ENCODE data around the gene RIMBP3B.
"Not testable (repeated sequence)": the region's sequence is repeated elsewhere in the genome, so short reads cannot be mapped to it uniquely, and the experiment has no call there.

The RIMBP3B gene

GRCh38 chr22:21407792-21408191 lies 24.2 kb downstream of the RIMBP3B start:
- in situ Hi-C loops (cut with MboI; ENCODE audit: low sequenced_read_pairs, unreplicated experiment), result not testable (repeated sequence)

GRCh38 chr22:21416375-21416774 lies 32.8 kb downstream of the RIMBP3B start:
- in situ Hi-C loops (cut with MboI; ENCODE audit: low sequenced_read_pairs, unreplicated experiment); DNase-seq (ENCODE audit: low spot score): not testable (repeated sequence)

More at GRCh38 chr22:21407792-21408191, 24.2 kb downstream of the RIMBP3B start:
- not testable (repeated sequence) for DNase-seq (ENCODE audit: low spot score)

GRCh38 chr22:21417227-21417746 lies 33.7 kb downstream of the RIMBP3B start, which contains the start of gene HIC2:
Gene HIC2 (plus strand): TSS chr22:21417371. CDS start chr22:21442832, 25,461 bp downstream.
- DNase-seq (ENCODE audit: low spot score); in situ Hi-C loops (cut with MboI; ENCODE audit: low sequenced_read_pairs, unreplicated experiment): not testable (repeated sequence)

- DNase-seq (ENCODE audit: low spot score); in situ Hi-C loops (cut with MboI; ENCODE audit: low sequenced_read_pairs, unreplicated experiment): not testable (repeated sequence)
These were observed 34.3 kb downstream of the RIMBP3B start for GRCh38 chr22:21417853-21418252.

GRCh38 chr22:21418974-21419638 lies 35.6 kb downstream of the RIMBP3B start:
- in situ Hi-C loops (cut with MboI; ENCODE audit: low sequenced_read_pairs, unreplicated experiment); DNase-seq (ENCODE audit: low spot score): not testable (repeated sequence)

GRCh38 chr22:21420180-21420763 lies 36.7 kb downstream of the RIMBP3B start:
- DNase-seq (ENCODE audit: low spot score); in situ Hi-C loops (cut with MboI; ENCODE audit: low sequenced_read_pairs, unreplicated experiment): not testable (repeated sequence)

- in situ Hi-C loops (cut with MboI; ENCODE audit: low sequenced_read_pairs, unreplicated experiment); DNase-seq (ENCODE audit: low spot score): not testable (repeated sequence)
These were observed 40.6 kb downstream of the RIMBP3B start for GRCh38 chr22:21424084-21424709.

- in situ Hi-C loops (cut with MboI; ENCODE audit: low sequenced_read_pairs, unreplicated experiment); DNase-seq (ENCODE audit: low spot score): not testable (repeated sequence)
These were observed 51.1 kb downstream of the RIMBP3B start for GRCh38 chr22:21434378-21435233.

- in situ Hi-C loops (cut with MboI; ENCODE audit: low sequenced_read_pairs, unreplicated experiment); DNase-seq (ENCODE audit: low spot score): not testable (repeated sequence)
These were observed 52.7 kb downstream of the RIMBP3B start for GRCh38 chr22:21435998-21436810.

- in situ Hi-C loops (cut with MboI; ENCODE audit: low sequenced_read_pairs, unreplicated experiment); DNase-seq (ENCODE audit: low spot score): not testable (repeated sequence)
These were observed 54.5 kb downstream of the RIMBP3B start for GRCh38 chr22:21438013-21438412.
